ENCODE measurements around the gene LRRC73. TPM values are rescaled to one million over a fixed set of nuclear protein-coding genes. Genes with fewer than 3 reads are reported as not detected.

Gene LRRC73
- total and polyA plus RNA-seq, 9 of the 15 experiments (the other 6 are each of a cell fraction or from before 2014, with no cell fraction given) = 0.07 to 0.55 (median 0.16) TPM; not detected in 3

DNA sequence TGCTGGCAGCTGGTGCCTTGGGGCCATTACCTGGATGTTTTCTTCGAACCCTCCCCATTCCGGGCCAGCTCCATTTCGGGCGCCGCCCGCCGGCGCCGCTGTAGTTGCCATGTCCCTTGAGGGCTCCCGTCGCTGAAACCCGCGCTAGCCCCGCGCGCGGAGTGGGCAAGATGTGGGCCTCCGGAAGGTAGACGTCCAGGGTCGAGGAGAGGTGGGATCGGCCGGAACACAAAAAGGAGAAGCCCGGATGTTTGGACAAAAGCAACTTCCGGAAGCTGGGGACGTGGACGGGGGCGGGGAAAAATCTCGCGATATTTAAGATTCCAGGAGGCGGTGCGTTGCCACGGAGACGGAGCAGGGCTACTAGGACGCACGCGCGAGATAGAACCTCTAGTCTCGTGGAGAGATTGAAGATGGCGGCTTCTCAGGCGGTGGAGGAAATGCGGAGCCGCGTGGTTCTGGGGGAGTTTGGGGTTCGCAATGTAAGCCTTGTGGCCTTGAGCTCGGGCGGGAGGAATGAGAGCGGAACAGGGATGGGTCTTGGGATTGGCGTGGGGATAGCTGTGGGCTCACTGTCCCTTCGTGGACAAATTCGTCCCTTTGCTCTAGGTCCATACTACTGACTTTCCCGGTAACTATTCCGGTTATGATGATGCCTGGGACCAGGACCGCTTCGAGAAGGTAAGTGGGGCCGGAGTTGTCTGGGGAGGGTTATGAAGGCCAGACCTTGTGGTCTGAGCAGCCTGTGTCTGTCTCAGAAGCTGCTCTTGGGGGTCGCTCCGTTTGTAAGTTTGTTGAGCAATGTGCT, 6.8 kb upstream of the LRRC73 start, which contains the start of the genes POLR1C and YIPF3 (continued):
- no peak for TF ChIP-seq KLF16 (IDR thresholded peaks at IDR 0.05)
- TF ChIP-seq, protein P1, sequence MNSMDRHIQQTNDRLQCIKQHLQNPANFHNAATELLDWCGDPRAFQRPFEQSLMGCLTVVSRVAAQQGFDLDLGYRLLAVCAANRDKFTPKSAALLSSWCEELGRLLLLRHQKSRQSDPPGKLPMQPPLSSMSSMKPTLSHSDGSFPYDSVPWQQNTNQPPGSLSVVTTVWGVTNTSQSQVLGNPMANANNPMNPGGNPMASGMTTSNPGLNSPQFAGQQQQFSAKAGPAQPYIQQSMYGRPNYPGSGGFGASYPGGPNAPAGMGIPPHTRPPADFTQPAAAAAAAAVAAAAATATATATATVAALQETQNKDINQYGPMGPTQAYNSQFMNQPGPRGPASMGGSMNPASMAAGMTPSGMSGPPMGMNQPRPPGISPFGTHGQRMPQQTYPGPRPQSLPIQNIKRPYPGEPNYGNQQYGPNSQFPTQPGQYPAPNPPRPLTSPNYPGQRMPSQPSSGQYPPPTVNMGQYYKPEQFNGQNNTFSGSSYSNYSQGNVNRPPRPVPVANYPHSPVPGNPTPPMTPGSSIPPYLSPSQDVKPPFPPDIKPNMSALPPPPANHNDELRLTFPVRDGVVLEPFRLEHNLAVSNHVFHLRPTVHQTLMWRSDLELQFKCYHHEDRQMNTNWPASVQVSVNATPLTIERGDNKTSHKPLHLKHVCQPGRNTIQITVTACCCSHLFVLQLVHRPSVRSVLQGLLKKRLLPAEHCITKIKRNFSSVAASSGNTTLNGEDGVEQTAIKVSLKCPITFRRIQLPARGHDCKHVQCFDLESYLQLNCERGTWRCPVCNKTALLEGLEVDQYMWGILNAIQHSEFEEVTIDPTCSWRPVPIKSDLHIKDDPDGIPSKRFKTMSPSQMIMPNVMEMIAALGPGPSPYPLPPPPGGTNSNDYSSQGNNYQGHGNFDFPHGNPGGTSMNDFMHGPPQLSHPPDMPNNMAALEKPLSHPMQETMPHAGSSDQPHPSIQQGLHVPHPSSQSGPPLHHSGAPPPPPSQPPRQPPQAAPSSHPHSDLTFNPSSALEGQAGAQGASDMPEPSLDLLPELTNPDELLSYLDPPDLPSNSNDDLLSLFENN (IDR thresholded peaks at IDR 0.05; ENCODE audit: low read depth in 2 of 2, low read length in 2 of 2) = peak in 1 of 2 experiments; percentile 22; a peak in 1 of 4 replicates
- no peak for TF ChIP-seq HOMEZ (CRISPR knock-in tag; IDR thresholded peaks at IDR 0.05)
- no peak for TF ChIP-seq MGA (IDR thresholded peaks at IDR 0.05)
- TF ChIP-seq RFX7 (CRISPR knock-in tag; IDR thresholded peaks at IDR 0.05) = no peak
- TF ChIP-seq PHB (CRISPR knock-in tag; IDR thresholded peaks at IDR 0.05) = no peak
- no peak for TF ChIP-seq SFPQ (IDR thresholded peaks at IDR 0.05; ENCODE audit: low read depth, low read length)

Data from K562 (cell line).